GM21737 (cell line): ENCODE data around the gene CRYGB.
"Not testable (repeated sequence)": the region's sequence is repeated elsewhere in the genome, so short reads cannot be mapped to it uniquely, and the experiment has no call there.

ENCODE experiments used
- ATAC-seq: cut with Tn5 transposase; IDR thresholded peaks from one replicate; pipeline ENCODE4 v1.9.1; 2021; ENCODE audit warnings: mild to moderate bottlenecking, moderate library complexity; ENCODE audit not compliant: unreplicated experiment

The CRYGB gene

GRCh38 chr2:208118918-208119317 lies 27.0 kb downstream of the CRYGB start:
- ATAC-seq, result no peak

- not testable (repeated sequence) for ATAC-seq
These were observed 28.6 kb downstream of the CRYGB start for GRCh38 chr2:208117390-208117789.

GRCh38 chr2:208112969-208113368 lies 33.0 kb downstream of the CRYGB start:
- ATAC-seq, result no peak

GRCh38 chr2:208112273-208112745 lies 33.6 kb downstream of the CRYGB start:
- ATAC-seq, result not testable (repeated sequence)

GRCh38 chr2:208103616-208104015 lies 42.3 kb downstream of the CRYGB start:
- no peak for ATAC-seq

GRCh38 chr2:208101716-208102631 lies 44.0 kb downstream of the CRYGB start:
- ATAC-seq, result no peak

- ATAC-seq, result no peak
These were observed 46.1 kb downstream of the CRYGB start for GRCh38 chr2:208099682-208100470.

GRCh38 chr2:208098701-208099100 lies 47.3 kb downstream of the CRYGB start:
- ATAC-seq, result not testable (repeated sequence)

GRCh38 chr2:208098267-208098666 lies 47.7 kb downstream of the CRYGB start:
- no peak for ATAC-seq

GRCh38 chr2:208097801-208098200 lies 48.2 kb downstream of the CRYGB start:
- ATAC-seq, result no peak

- ATAC-seq, result no peak
These were observed 48.6 kb downstream of the CRYGB start for GRCh38 chr2:208097313-208097712.

GRCh38 chr2:208096080-208096479 lies 49.9 kb downstream of the CRYGB start:
- no peak for ATAC-seq

- ATAC-seq, result no peak
These were observed 52.8 kb downstream of the CRYGB start for GRCh38 chr2:208093128-208093527.
